KBM-7 (cell line): ENCODE data around the gene PAX7.
"Not testable (repeated sequence)": the region's sequence is repeated elsewhere in the genome, so short reads cannot be mapped to it uniquely, and the experiment has no call there.

Experiments used
- DNase-seq: peaks from one replicate; pipeline ENCODE4 v3.0.0-alpha.2; 2015
- in situ Hi-C: fragments of 300-500 bp; cut with MboI; formaldehyde crosslinking; loops from 2 replicates; pipeline ENCODE4 v1.14.3; 2020; ENCODE audit warnings: low sequenced_read_pairs, low pct_unique_long_range_greater_than_20kb, mixed read lengths

Gene PAX7

DNA sequence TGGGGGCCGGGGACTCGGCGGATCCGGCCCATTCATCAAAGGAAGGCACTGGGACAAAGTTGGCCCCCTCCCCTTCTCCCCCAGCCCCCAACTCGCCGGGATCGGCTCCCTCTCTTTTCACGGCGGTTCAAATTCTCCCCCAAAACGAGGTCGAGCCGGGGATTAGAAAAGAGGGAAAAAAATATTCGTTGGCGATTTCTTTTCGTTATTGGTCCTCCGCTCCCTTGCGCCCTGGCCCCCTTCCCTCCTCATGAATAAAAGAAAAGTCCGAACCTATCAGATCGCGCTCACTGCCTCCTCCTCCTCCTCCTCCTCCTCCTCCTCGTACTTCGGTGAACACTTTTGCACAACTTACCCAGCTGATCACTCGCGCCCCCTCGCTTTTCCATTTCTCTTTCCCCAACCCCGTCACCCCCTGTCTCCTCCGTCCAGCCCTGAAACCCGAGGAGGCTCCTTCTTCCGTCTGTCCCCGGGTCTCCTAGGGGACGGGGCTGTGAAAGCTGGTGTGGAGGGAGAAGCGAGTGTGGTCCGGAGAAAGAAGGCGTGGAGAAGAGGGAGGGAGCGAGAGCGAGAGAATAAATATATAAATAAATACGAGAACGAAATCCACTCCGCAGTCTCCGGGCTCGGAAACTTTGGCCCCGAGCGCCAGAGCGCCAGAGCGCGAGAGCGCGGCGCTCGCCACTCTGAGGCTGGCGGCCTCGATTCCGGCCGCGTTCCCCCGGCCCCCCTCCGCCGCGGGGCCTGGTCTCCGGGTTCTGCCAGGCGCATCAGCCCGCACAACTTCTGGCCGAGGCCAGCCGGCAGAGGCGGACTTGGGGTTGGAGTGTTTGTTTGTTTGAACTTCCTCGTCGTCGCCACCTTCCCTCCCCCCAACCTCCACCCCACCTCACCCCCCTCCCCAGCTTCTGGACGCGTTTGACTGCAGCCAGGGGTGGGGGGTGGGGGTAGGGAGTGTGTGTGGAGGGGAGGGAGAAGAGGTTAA lies at the start of gene PAX7:
Gene PAX7 (plus strand): TSS at position 336 of the 985 bp plus-strand sequence. CDS start 758 bp downstream, outside the sequence.
- in situ Hi-C loops: no loop called here
- no peak for DNase-seq

DNA sequence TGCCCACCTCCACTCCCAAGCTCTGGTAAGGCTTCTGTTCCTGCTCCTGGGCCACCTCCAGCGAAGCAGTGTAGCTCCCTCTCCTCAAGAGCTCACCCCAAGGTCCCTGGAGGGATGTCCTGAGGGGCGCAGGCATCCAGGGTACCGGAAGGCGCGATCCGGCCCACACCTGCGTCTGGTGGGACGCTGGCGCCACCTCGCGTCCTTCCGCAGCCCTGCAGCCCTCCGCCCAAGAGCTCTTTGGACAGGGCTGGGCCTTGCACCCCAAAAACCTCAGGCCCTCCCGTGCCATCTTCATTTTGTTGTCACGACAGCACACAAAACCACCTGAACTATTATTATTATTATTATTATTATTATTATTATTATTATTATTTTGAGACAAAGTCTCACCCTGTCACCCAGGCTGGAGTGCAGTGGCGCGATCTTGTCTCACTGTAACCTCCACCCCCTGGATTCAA lies 49.2 kb upstream of the PAX7 start:
- peak; percentile 31 for DNase-seq
- in situ Hi-C loops: no loop called here

DNA sequence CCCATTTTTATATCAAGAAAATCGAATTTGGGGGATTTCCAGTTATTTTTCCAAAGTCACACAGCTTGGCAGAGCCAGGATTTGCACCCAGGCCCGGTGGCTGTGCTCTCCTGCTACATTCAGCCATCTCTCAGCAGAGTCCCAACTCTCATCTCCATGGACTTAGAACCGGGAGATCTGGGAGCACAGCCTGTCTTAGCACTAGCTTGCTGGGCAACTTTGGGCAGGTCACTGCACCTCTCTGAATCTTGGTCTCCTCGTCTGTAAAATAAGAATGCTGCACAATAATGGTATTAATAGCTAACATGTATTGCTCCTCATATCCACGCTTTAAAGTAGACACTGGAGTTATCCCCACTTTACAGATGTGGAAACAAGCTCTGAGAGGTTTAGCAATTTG lies 47.8 kb upstream of the PAX7 start:
- no peak for DNase-seq
- in situ Hi-C loops: no loop called here

DNA sequence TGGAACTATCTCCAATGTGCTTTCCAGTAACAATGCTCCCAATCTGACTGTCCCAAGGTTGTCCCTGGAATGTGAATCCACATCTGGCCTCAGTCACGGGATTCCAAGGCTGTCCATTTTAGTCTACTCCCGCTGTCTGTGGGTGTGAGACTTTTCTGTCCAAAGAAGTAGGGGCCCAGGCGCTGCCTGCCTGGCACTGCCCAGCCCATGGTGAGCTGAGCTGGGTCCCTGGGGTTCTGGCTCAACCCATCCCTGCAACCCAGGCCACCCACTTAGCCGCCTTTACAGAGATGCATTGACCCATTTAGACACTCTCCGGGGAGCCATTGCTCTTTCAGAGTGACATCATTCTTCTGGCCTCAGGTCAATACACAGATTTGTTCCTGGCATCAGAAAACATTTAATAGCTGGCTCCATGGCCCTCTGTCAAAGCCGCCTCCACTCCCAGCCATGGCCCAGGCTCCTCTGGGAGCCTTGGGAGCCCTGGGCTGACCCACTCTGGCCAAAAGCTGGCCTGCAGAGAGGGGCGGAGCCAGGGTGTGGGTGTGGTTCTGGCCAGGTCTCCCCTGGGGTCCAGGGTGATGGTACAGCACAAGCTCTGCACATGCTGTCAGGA lies 47.2 kb upstream of the PAX7 start:
- in situ Hi-C loops: no loop called here
- no peak for DNase-seq

DNA sequence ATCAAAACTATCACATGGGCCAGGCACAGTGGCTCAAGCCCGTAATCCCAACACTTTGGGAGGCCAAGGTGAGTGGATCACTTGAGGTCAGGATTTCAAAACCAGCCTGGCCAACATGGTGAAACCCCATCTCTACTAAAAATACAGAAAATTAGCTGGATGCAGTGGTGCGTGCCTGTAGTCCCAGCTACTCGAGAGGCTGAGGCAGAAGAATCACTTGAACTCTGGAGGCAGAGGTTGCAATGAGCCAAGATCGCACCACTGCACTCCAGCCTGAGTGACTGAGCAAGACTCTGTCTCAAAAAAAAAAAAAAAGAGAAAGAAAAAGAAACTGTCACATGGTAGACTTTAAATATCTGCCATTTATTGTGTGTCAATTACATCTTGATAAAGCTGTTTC lies 44.6 kb upstream of the PAX7 start:
- in situ Hi-C loops, DNase-seq: not testable (repeated sequence)

DNA sequence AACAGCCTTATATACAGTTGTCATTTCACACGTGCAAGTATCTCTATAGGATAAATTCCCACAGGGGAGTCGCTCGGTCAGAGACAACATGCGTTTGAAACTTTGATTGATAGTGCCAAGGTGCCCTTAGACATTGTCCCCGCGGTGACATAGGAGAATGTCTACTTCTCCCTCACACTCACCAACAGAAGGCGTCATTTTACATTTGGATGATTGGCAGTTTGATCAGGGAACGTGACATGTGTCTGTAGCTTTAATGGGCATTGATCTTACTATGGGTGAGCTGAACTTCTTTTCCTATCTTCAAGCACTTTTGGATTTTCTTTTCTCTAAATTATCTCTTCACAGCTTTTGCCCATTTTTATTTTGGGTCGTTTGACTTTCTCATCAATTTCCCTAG lies 42.6 kb upstream of the PAX7 start:
- no peak for DNase-seq
- in situ Hi-C loops: no loop called here

DNA sequence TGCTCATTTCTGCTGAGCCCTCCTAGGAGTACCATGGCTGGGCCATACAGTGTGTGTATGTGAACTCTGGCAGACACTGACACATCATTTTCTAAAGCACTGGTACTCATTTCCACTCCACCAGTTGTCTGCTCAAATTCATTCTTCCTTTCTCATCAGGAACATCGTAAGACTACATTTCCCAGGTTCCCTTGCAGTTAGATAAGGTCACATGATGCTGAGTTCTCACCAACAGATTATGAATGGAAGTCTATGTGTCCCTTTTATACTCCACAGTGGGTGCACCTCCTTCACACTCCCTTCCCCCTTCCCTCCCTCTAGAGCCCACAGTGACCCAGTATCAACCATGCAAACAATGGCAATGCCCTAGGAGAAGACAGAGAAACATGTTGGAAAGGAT lies 38.3 kb upstream of the PAX7 start:
- DNase-seq: no peak
- in situ Hi-C loops: no loop called here

DNA sequence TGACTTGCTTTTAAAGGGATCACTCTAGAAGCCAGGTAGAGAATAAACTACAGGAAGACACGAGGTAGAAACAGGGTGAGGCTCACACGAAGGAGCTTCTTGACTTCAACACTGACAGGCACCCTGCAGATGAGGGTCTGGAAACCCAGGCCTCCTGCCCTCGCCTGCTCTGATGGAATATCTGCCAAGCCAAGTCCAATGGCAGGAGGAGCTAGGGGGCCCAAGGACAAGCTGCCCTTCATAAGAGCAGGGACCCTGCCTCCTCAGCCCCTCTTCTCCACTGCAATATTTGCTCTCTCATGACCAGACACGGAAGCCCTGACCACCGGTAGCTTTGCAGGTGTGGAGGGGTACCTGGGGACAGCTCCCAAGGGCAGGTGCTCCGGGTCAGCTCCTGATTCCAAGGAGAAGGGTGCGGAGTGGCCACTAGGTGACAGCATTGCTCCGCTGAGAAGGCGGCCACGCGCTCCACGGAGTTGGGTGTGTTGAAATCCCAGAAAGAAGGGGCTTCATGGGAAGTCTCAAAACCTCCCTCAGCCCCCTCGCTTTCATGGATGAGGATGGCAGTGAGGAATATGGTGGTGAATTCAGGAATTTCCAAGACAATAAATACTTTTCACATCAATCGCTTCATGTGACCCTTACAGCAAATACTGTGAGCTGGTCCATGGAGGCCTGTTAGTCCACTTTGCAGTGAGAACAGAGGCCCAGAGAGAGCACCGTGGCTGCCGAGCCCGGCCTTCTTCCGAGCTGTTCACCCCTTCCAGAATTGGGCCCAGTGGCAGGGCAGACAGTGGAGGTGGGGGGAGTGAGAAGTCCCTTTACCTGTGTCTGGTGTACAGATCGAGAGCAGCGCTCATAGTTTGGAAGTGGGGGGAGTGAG lies 33.2 kb upstream of the PAX7 start:
- DNase-seq: peak; percentile 53
- in situ Hi-C loops: no loop called here

DNA sequence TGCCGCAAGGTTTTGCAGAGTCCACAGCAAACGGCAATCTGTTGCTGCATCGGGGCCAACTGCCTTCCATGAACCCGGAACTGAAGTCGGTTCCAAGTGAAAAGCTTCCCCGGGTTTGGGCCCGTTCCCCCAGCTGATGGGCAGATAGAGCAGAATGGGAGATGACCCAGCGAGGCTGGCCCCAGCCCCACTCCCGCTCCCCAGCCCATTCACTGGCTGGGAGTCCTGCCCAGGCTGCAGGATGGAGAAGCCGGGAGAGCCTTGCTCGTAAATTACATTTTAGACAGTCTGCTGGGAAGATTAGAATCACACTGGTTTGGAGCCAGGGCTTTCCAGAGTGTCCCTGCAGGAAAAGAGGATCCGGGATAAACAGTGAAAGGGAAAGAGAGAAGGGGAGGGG lies 31.6 kb upstream of the PAX7 start:
- in situ Hi-C loops: no loop called here
- no peak for DNase-seq

DNA sequence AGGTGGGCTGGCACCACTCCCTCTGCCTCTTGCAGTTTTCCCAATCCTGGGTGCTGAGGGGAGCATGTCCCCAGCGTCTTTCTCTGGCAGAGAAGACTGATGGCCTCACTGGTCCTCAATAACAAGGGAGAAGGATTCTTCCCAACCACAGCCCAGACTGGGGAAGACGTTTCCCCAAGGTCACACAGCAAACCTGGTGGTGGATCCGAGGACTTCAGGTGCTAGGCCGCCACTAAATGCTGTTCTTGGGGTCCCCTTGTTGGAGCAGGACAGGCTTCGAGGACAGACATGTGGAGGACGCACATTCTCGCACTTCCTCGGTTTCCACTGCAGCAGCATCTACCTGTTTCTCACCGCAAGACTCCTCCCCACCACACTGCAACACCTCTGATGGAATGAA lies 30.9 kb upstream of the PAX7 start:
- in situ Hi-C loops: loop anchor here (25.0 kb wide), 1 partner anchor 213 kb away; no protein-coding TSS in a partner anchor
- no peak for DNase-seq

DNA sequence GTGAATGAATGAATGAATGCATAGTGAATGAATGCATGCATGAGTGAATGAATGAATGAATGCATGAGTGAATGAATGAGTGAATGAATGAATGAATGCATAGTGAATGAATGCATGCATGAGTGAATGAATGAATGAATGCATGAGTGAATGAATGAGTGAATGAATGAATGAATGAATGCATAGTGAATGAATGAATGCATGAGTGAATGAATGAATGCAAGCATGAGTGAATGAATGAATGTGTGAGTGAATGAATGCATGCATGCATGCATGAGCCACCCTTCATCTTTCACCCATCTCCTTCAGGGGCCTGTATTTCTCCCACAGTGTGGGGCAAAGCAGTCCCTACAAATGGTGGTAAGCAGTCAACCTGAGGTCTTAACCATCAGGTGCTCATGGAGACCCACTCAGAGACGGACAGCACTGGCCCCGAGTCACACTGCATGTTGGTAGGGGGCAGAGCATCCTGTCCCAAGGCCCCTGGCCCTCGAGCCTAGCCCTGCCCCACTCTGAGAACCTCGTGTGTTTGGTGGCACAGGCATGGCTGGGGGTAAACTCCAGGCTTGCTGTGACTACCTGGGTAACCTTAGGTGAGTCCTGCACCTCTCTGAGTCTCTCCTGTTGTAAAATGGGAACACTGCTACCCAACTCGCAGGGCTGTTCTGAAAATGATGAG lies 28.0 kb upstream of the PAX7 start:
- in situ Hi-C loops: loop anchor here (25.0 kb wide), 1 partner anchor 210 kb away; no protein-coding TSS in a partner anchor
- DNase-seq: no peak

DNA sequence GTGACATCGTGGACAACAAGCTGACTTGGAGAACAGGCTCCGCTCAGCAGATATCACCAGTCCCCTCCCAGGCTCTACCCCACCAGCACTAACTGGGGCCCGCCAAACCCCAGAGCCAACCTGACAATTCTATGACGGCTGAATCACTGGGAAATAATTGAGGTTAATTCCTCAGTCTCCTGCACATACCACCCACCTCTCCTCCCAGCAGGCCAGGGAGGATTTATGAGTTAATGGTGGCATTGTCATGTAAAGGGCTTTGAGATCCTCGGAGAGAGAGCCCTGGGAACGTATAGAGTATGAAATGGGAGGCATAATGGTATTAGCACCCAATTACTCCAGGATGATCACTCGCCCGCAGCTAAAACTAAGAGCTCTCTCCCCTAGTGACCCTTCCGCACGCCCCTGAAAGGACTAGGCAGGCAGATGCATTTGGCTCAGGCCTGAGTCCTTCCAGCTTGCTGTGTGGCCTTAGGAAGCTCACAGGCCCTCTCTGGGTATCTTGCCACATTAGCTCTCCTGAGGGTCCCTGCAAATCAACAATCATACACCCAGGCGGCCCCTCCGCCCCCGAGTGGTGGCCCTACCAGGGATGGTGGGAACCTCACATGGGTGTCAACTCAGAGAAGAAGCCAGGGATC lies 27.3 kb upstream of the PAX7 start:
- no peak for DNase-seq
- in situ Hi-C loops: loop anchor here (25.0 kb wide), 1 partner anchor 209 kb away; no protein-coding TSS in a partner anchor

DNA sequence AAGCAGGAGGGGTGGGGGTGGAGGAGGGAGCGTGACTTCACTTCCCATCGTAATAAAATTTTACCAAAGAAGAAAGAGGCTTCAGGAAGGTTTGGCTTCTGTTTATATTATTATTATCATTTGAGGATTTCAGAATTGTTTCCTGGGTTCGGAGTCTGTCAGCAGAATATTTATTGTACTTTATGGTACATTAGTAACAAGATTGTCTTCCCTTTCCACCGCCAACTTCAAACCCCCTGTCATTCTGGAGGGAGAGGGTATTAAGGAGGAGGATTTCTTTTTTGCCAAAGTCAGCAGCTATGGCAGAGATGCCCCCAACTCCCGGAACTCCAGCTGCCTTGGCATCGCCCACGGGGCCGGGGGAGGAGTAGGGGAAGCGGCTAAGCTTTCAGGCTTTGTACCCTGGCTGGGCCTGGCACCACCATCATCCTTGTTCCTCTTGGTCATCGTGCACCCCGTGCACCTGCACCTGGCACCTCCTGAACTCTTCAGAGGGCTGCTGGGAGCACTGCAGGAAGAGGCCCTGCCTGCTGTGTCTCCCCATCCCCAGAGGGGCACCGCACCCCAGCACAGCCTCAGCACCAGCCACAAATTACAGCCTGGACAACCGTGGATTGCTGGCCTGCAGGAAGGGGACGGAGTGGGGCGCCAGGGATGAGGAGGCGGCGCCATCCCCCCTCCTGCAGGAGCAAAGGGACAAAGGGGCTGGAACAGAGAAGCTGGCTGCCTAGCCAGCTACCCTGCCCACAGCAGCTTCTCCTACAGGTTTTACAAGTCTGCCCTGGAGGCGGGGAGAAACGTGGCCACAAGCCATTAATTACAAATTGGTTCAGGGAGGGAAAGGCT lies 24.0 kb upstream of the PAX7 start:
- in situ Hi-C loops: loop anchor here (25.0 kb wide), 1 partner anchor 206 kb away; no protein-coding TSS in a partner anchor

DNA sequence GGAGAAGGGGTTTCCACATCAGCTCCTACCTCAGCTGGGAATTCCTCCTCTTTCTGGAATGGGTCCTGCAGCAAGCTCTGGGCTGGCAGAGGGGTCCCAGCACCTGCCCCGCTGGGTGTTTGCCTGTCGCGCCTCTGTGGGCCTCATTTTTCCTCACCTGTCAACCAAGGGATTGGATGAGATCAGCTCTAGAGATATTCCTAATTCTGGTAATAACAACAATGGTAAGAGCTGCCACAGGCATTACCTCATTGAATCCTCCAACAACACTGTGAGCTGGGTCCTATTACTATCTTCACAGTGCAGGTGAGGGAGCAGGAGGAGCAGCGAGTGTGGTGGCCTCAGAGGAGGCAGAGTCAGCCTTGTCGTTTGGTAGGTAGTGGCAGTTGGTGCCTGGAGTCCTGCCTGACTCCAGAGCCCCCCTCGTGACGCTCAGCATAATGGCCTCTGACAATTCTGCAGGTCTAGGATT lies 23.3 kb upstream of the PAX7 start:
- in situ Hi-C loops: loop anchor here (25.0 kb wide), 1 partner anchor 205 kb away; no protein-coding TSS in a partner anchor
- no peak for DNase-seq

More for the DNA sequence above, 24.0 kb upstream of the PAX7 start:
- no peak for DNase-seq

DNA sequence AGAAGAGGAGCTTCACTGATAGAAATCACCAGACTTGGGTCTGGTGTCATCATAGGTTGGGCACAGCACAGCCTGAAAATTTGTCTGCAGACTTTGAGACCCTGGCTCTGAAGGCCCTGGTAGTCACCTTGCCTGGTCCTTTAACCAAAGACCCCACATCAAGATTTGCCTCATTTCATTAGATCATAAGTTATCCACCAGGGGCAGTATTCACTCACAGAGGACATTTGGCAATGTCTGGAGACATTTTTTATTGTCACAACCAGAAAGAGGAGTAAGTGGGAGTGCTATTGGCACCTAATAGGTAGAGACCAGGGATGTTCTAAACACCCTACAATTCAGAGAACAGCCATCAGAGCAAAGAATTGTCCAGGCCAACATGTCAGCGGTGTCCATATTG lies 22.1 kb upstream of the PAX7 start:
- in situ Hi-C loops: loop anchor here (25.0 kb wide), 1 partner anchor 204 kb away; no protein-coding TSS in a partner anchor
- DNase-seq: no peak

DNA sequence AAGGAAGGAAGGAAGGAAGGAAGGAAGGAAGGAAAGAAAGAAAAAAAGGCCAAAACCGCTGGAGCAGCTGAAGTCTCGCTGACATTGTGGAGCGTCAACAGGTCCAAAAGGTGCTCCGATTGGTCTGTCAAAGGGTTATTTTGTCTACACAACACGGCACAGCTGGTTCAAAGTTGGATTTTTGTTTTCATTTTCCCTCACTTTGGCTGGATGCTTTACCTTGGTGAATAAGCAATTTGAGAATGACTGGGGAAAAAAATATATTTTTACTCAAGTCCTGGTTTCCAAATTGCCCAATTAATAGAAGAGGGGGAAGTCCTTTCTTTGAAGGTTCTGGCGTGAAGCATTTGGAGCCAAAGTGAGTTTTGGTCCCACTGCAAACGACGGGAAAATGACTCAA lies 19.3 kb upstream of the PAX7 start:
- in situ Hi-C loops: loop anchor here (25.0 kb wide), 1 partner anchor 201 kb away; no protein-coding TSS in a partner anchor

DNA sequence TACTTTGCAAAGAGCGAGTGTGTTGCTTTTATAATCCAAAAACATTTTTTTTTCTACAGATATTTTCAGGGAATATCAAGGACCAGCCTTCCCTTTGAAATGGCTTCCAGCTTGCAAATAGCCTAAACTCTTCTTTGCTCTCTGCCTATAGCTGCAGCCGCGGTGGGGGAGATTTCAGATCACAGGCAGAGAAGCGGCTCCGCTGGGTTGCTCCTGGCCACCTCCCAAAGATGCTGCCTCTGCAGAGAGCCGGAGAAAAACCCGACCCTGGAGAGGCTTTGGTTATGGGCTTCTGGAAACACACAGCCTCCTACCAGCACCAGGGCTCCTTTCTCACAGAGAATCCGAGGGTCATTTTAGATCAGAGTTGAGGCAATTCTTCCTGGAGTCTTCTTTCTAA lies 18.6 kb upstream of the PAX7 start:
- in situ Hi-C loops: loop anchor here (25.0 kb wide), 1 partner anchor 200 kb away; no protein-coding TSS in a partner anchor
- no peak for DNase-seq

More for the DNA sequence above, 19.3 kb upstream of the PAX7 start:
- no peak for DNase-seq
